CD14-positive monocyte (primary cell): ENCODE data around the gene MAL. TPM values are rescaled to one million over a fixed set of nuclear protein-coding genes. Genes with fewer than 3 reads are reported as not detected.

Source experiments
- DNase-seq, 3 donors: peaks; one replicate each; pipeline ENCODE4 v3.0.0-alpha.2; 2011 to 2022
- H2AFZ ChIP-seq: 2 replicates; pipeline ENCODE4 v1.6.0; 2012; ENCODE audit warnings: mild to moderate bottlenecking, low read depth, low read length, inconsistent platforms; ENCODE audit not compliant: insufficient read depth, poor library complexity, severe bottlenecking
- H3K27ac ChIP-seq, 2 donors: 1 replicate in 1 of 2; 2 replicates in 1 of 2; pipeline ENCODE4 v1.5.1; 2012 to 2013; ENCODE audit warnings: low read length in 2 of 2, control low read depth in 1 of 2, inconsistent platforms in 1 of 2, low read depth in 1 of 2, mild to moderate bottlenecking in 1 of 2
- H3K27me3 ChIP-seq, 2 donors: one replicate each; pipeline versions ENCODE4 v1.6.0 to v1.6.1; 2011 to 2013; ENCODE audit warnings: low read length in 2 of 2; ENCODE audit not compliant: control insufficient read depth in 2 of 2, insufficient read depth in 2 of 2
- H3K36me3 ChIP-seq, 2 donors: replicated peaks in 1 of 2; 1 replicate in 1 of 2; 2 replicates in 1 of 2; pipeline versions ENCODE4 v1.5.1 to v1.6.1; 2012 to 2013; ENCODE audit warnings: low read length in 2 of 2, control low read depth in 1 of 2, inconsistent platforms in 1 of 2, mild to moderate bottlenecking in 1 of 2; ENCODE audit not compliant: insufficient read depth in 2 of 2, control insufficient read depth in 1 of 2
- H3K4me1 ChIP-seq, 2 donors: 1 replicate in 1 of 2; 2 replicates in 1 of 2; pipeline versions ENCODE4 v1.5.1 to v1.6.1; 2012 to 2013; ENCODE audit warnings: low read length in 2 of 2, control low read depth in 1 of 2, inconsistent platforms in 1 of 2, mild to moderate bottlenecking in 1 of 2, moderate library complexity in 1 of 2; ENCODE audit not compliant: insufficient read depth in 2 of 2, control insufficient read depth in 1 of 2
- H3K4me2 ChIP-seq: replicated peaks from 2 replicates; pipeline ENCODE3; 2012; ENCODE audit warnings: low read length, moderate library complexity, mild to moderate bottlenecking; ENCODE audit not compliant: poor library complexity, severe bottlenecking; ENCODE audit errors: extremely low read depth
- H3K4me3 ChIP-seq, 3 experiments: fragments of 200-600 bp in 1 of 3; sonication (generic) in 1 of 3; replicated peaks in 1 of 3; 1 replicate in 2 of 3; 2 replicates in 1 of 3; pipeline ENCODE4 v1.5.1; 2011 to 2013; ENCODE audit warnings: low read length in 3 of 3, mild to moderate bottlenecking in 3 of 3, control low read depth in 2 of 3, low read depth in 2 of 3, inconsistent platforms in 1 of 3, moderate library complexity in 1 of 3
- H3K79me2 ChIP-seq: 2 replicates; pipeline ENCODE4 v1.6.0; 2012; ENCODE audit warnings: mild to moderate bottlenecking, control low read depth, inconsistent platforms, low read length, moderate library complexity; ENCODE audit not compliant: insufficient read depth
- H3K9ac ChIP-seq: 2 replicates; pipeline ENCODE4 v1.6.0; 2017; ENCODE audit warnings: low read length, mild to moderate bottlenecking; ENCODE audit not compliant: insufficient read depth, poor library complexity, severe bottlenecking
- H3K9me3 ChIP-seq, 2 donors: replicated peaks in 1 of 2; 1 replicate in 1 of 2; 2 replicates in 1 of 2; pipeline versions ENCODE4 v1.5.1 to v1.6.1; 2012 to 2013; ENCODE audit warnings: low read length in 2 of 2, control low read depth in 1 of 2; ENCODE audit not compliant: control insufficient read depth in 1 of 2, insufficient read depth in 1 of 2
- H4K20me1 ChIP-seq: 2 replicates; pipeline ENCODE4 v1.6.0; 2012; ENCODE audit warnings: mild to moderate bottlenecking, low read length, control low read depth, moderate library complexity; ENCODE audit not compliant: insufficient read depth
- H3K27ac Mint-ChIP-seq, 7 donors: one replicate each; pipeline ENCODE4 v1.8.0; 2020; ENCODE audit warnings: mild to moderate bottlenecking in 7 of 7, mixed read lengths in 7 of 7, moderate library complexity in 6 of 7, inconsistent platforms in 2 of 7
- H3K27me3 Mint-ChIP-seq, 3 donors: one replicate each; pipeline ENCODE4 v1.8.0; 2021 to 2022; ENCODE audit warnings: low read depth in 3 of 3, mild to moderate bottlenecking in 3 of 3, mixed read lengths in 3 of 3, moderate library complexity in 3 of 3, inconsistent platforms in 1 of 3
- H3K36me3 Mint-ChIP-seq, 2 donors: one replicate each; pipeline ENCODE4 v1.8.0; 2020; ENCODE audit warnings: mixed read lengths in 2 of 2, inconsistent platforms in 1 of 2, mild to moderate bottlenecking in 1 of 2
- H3K4me1 Mint-ChIP-seq: one replicate; pipeline ENCODE4 v1.8.0; 2020; ENCODE audit warnings: mild to moderate bottlenecking, mixed read lengths
- H3K4me3 Mint-ChIP-seq, 2 donors: one replicate each; pipeline ENCODE4 v1.8.0; 2020; ENCODE audit warnings: mild to moderate bottlenecking in 2 of 2, mixed read lengths in 2 of 2, moderate library complexity in 1 of 2
- H3K9me3 Mint-ChIP-seq, 7 donors: one replicate each; pipeline ENCODE4 v1.8.0; 2020 to 2022; ENCODE audit warnings: mixed read lengths in 7 of 7, mild to moderate bottlenecking in 6 of 7, moderate library complexity in 6 of 7, inconsistent platforms in 2 of 7
- WGBS: methylation state at CpG from one replicate; pipeline ENCODE4 v1.1.5; 2013; ENCODE audit warnings: missing lambda C conversion rate; ENCODE audit not compliant: insufficient coverage; 5-methylcytosine and 5-hydroxymethylcytosine counted together
- intact Hi-C, 2 donors: fragments of 100-400 bp; cut with micrococcal nuclease; formaldehyde crosslinking; loops; one replicate each; pipeline versions ENCODE4 v1.15.0 to v1.15.1; 2023
- polyA plus RNA-seq, 3 donors: library from polyadenylated mRNA; depleted of rRNA in 1 of 3; unstranded in 2 of 3; stranded (reverse) in 1 of 3; fragments of 300-500 nt in 2 of 3; fragments of >200 nt in 1 of 3; fragmentation: Illumina TruSeq in 2 of 3; gene quantifications; 1 replicate in 2 of 3; 2 replicates in 1 of 3; pipeline ENCODE4 v1.2.3, GENCODE V29; 2012 to 2021
- TF ChIP-seq, protein P1 (sequence below): fragments of 200-600 bp; IDR thresholded peaks from one replicate; pipeline ENCODE4 v1.8.0; 2022; ENCODE audit warnings: antibody characterized with exemption, mild to moderate bottlenecking

MAL gene
- polyA plus RNA-seq, 3 donors: 0.39 to 0.48 TPM; not detected in 1

DNA sequence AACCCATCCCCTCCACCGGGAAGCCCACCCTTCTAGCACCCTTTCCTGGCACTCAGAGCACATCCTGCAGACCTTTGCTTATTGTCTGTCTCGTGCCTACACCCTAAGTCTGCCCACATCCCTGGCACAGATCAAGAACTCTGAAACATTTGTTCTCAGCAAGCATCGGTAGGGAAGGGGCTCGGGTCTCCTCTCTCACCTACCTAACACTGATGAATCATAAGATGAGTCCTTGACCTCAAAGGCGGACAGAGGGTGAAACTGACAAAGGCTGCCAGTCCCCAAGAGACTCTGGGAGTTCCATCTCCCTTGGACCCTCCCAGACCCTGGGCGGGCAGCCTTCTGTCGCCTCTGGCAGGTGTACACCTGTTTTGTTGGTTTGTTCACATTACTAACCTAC is 9.3 kb downstream of the MAL start:
- no peak overlapping the region for H3K27ac ChIP-seq
- no peak overlapping the region for H3K4me3 Mint-ChIP-seq

DNA sequence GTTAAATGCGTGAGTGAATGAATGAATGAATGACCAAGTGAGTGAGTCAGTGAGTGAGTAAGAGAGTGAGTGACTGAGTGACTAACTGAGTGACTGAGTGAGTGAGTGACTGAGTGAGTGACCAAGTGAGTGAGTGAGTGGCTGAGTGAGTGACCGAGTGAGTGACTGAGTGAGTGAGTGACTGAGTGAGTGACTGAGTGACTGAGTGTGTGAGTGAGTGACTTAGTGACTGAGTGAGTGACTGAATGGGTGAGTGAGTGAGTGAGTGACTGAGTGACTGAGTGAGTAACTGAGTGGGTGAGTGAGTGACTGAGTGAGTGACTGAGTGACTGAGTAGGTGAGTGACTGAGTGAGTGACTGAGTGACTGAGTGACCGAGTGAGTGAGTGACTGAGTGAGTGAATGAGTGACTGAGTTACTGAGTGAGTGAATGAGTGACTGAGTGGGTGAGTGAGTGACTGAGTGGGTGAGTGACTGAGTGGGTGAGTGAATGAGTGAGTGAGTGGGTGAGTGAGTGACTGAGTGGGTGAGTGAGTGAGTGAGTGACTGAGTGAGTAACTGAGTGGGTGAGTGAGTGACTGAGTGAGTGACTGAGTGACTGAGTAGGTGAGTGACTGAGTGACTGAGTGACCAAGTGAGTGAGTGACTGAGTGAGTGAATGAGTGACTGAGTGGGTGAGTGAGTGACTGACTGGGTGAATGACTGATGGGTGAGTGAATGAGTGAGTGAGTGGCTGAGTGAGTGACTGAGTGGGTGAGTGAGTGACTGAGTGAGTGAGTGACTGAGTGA is 11.3 kb downstream of the MAL start:
- Histone ChIP-seq H3K27me3 (no peaks in the 10 kb centered on the region), H3K36me3 (no peaks in the 10 kb centered on the region), H3K79me2 (no peaks in the 10 kb centered on the region), H3K4me1 (no peaks in the 10 kb centered on the region), H3K4me2 (no peak overlapping the region), H4K20me1 (no peaks in the 10 kb centered on the region), H2AFZ (no peak overlapping the region), H3K9me3 (no peaks in the 10 kb centered on the region), H3K9ac (no peak overlapping the region), H3K27ac (no peak overlapping the region), H3K4me3 (no peak overlapping the region)
- Mint-ChIP-seq H3K9me3 (peaks cover 4 to 28% (median 8%) of the 10 kb centered on the region in 7 donors), H3K36me3 (no peaks in the 10 kb centered on the region), H3K4me3 (no peak overlapping the region), H3K27ac (peak overlapping the region in 1 of 7 donors; percentile 1), H3K4me1 (no peaks in the 10 kb centered on the region), H3K27me3 (peaks cover 0 to 9% (median 1%) of the 10 kb centered on the region in 3 donors)
- TF ChIP-seq, protein P1, sequence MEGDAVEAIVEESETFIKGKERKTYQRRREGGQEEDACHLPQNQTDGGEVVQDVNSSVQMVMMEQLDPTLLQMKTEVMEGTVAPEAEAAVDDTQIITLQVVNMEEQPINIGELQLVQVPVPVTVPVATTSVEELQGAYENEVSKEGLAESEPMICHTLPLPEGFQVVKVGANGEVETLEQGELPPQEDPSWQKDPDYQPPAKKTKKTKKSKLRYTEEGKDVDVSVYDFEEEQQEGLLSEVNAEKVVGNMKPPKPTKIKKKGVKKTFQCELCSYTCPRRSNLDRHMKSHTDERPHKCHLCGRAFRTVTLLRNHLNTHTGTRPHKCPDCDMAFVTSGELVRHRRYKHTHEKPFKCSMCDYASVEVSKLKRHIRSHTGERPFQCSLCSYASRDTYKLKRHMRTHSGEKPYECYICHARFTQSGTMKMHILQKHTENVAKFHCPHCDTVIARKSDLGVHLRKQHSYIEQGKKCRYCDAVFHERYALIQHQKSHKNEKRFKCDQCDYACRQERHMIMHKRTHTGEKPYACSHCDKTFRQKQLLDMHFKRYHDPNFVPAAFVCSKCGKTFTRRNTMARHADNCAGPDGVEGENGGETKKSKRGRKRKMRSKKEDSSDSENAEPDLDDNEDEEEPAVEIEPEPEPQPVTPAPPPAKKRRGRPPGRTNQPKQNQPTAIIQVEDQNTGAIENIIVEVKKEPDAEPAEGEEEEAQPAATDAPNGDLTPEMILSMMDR: no peak
- DNase-seq: no peak
- intact Hi-C loops: no loop called here
- WGBS: 93% methylated on average over 3 of the region's 3 CpGs

More for the DNA sequence above, 9.3 kb downstream of the MAL start:
- peaks cover 5% of the 10 kb centered on the region for H3K4me1 Mint-ChIP-seq
- H3K36me3 ChIP-seq: no peaks in the 10 kb centered on the region
- peaks cover 0 to 3% of the 10 kb centered on the region in 2 donors for H3K4me1 ChIP-seq
- no peak overlapping the region for H3K9ac ChIP-seq
- no peaks in the 10 kb centered on the region for H4K20me1 ChIP-seq
- no peaks in the 10 kb centered on the region for H3K79me2 ChIP-seq
- H3K9me3 Mint-ChIP-seq: peaks cover 4 to 28% (median 8%) of the 10 kb centered on the region in 7 donors
- H3K27ac Mint-ChIP-seq: no peak overlapping the region
- no peaks in the 10 kb centered on the region for H3K27me3 ChIP-seq
- H2AFZ ChIP-seq: no peak overlapping the region
- TF ChIP-seq, protein P1: no peak
- H3K27me3 Mint-ChIP-seq: peaks cover 2 to 9% (median 3%) of the 10 kb centered on the region in 3 donors
- no peak overlapping the region for H3K4me3 ChIP-seq
- WGBS: 76% methylated on average over 6 of the region's 7 CpGs
- DNase-seq: no peak
- intact Hi-C loops: no loop called here
- no peak overlapping the region for H3K4me2 ChIP-seq
- H3K9me3 ChIP-seq: no peaks in the 10 kb centered on the region
- no peaks in the 10 kb centered on the region for H3K36me3 Mint-ChIP-seq
